ENCODE results near the gene SYNE2. TPM values are rescaled to one million over a fixed set of nuclear protein-coding genes. Genes with fewer than 3 reads are reported as not detected.
"Not testable (repeated sequence)": the region's sequence is repeated elsewhere in the genome, so short reads cannot be mapped to it uniquely, and the experiment has no call there.

SYNE2 gene
- polyA plus RNA-seq, 1 donor: 50.5 TPM

- DNase-seq: no peak
- peaks cover 64% of the 10 kb centered on the region for H3K36me3 ChIP-seq (ENCODE audit: control insufficient read depth, insufficient read depth, low read length)
- no peaks in the 10 kb centered on the region for H3K4me1 ChIP-seq (ENCODE audit: control insufficient read depth, insufficient read depth, low read length)
- H3K4me3 ChIP-seq (ENCODE audit: low read length): no peak overlapping the region
- H3K9me3 ChIP-seq (ENCODE audit: control insufficient read depth, low read depth, low read length): no peaks in the 10 kb centered on the region
- no peaks in the 10 kb centered on the region for H3K27me3 ChIP-seq (ENCODE audit: control insufficient read depth, insufficient read depth, low read length)
- no peak overlapping the region for H3K27ac ChIP-seq (ENCODE audit: low read length)
- no CpG with 5 or more reads among the region's 9 CpGs for WGBS (ENCODE audit: insufficient coverage, low lambda C conversion rate)
Measured at GRCh38 chr14:64137657-64138290, 285.0 kb downstream of the SYNE2 start.

DNA sequence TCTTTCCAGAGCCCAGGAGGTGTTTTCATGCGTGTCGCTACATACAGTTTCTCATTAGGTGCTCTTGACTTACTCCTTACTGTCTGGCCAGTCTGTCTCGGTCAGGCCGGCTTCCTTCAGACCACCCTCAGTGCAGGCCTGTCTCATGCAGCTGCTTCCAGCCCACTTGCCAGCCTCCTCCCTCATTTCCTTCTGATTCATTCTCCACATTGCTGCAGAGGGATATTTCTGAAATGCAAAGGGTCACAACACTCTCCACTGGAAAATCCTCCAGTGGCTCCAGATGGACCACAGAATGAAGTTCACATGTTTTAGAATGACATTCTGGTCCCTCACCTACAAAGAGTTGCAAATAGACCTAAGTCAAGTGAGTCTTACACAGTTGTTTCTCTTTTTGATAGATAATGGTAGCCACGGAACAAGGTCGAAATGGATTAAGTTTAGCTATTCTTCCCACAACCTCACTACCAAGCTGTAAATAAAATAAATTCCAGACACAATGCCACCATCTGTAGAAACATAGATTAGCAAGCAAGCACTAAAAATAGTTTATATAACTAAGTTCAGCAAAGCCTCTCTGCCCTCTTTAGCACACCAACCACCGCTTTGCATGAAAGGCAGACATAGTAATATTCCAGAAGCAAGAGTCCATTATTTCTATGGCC lies 294.5 kb downstream of the SYNE2 start:
- Histone ChIP-seq H3K4me1 (ENCODE audit: control insufficient read depth, insufficient read depth, low read length) (no peaks in the 10 kb centered on the region), H3K27ac (ENCODE audit: low read length) (no peak overlapping the region), H3K4me3 (ENCODE audit: low read length) (no peak overlapping the region), H3K27me3 (ENCODE audit: control insufficient read depth, insufficient read depth, low read length) (no peaks in the 10 kb centered on the region), H3K9me3 (ENCODE audit: control insufficient read depth, low read depth, low read length) (no peaks in the 10 kb centered on the region), H3K36me3 (ENCODE audit: control insufficient read depth, insufficient read depth, low read length) (peaks cover 52% of the 10 kb centered on the region)
- no CpG with 5 or more reads among the region's 7 CpGs for WGBS (ENCODE audit: insufficient coverage, low lambda C conversion rate)
- no peak for DNase-seq

DNA sequence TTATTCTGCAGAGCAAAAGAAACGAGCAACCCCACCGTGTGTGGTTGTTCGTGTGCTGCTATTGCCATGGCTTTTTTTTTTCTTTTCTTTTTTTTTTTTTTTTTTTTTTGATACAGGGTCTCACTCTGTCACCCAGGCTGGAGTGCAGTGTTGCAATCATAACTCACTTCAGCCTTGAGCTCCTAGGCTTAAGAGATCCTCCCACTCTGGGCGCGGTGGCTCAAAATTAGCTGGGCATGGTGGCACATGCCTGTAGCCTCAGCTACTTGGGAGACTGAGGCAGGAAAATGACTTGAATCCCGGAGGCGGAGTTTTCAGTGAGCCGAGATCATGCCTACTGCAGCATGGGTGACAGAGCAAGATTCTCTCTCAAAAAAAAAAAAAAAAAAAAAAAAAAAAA lies 297.1 kb downstream of the SYNE2 start:
- peaks cover 45% of the 10 kb centered on the region for H3K36me3 ChIP-seq (ENCODE audit: control insufficient read depth, insufficient read depth, low read length)

GRCh38 chr14:64158608-64159007 lies 305.8 kb downstream of the SYNE2 start:
- no peak for DNase-seq
- Histone ChIP-seq H3K9me3 (ENCODE audit: control insufficient read depth, low read depth, low read length) (no peaks in the 10 kb centered on the region), H3K36me3 (ENCODE audit: control insufficient read depth, insufficient read depth, low read length) (peaks cover 51% of the 10 kb centered on the region), H3K27me3 (ENCODE audit: control insufficient read depth, insufficient read depth, low read length) (no peaks in the 10 kb centered on the region), H3K4me3 (ENCODE audit: low read length) (no peak overlapping the region), H3K27ac (ENCODE audit: low read length) (no peak overlapping the region), H3K4me1 (ENCODE audit: control insufficient read depth, insufficient read depth, low read length) (no peaks in the 10 kb centered on the region)
- WGBS (ENCODE audit: insufficient coverage, low lambda C conversion rate): 100% methylated on average over 1 of the region's 2 CpGs

More for the DNA sequence above, 297.1 kb downstream of the SYNE2 start:
- DNase-seq: no peak
- WGBS (ENCODE audit: insufficient coverage, low lambda C conversion rate): no CpG with 5 or more reads among the region's 8 CpGs
- no peaks in the 10 kb centered on the region for H3K4me1 ChIP-seq (ENCODE audit: control insufficient read depth, insufficient read depth, low read length)
- H3K27ac ChIP-seq (ENCODE audit: low read length): no peak overlapping the region
- H3K4me3 ChIP-seq (ENCODE audit: low read length): no peak overlapping the region
- H3K27me3 ChIP-seq (ENCODE audit: control insufficient read depth, insufficient read depth, low read length): no peaks in the 10 kb centered on the region
- no peaks in the 10 kb centered on the region for H3K9me3 ChIP-seq (ENCODE audit: control insufficient read depth, low read depth, low read length)

- Histone ChIP-seq H3K9me3 (ENCODE audit: control insufficient read depth, low read depth, low read length) (no peaks in the 10 kb centered on the region), H3K27ac (ENCODE audit: low read length) (no peak overlapping the region), H3K36me3 (ENCODE audit: control insufficient read depth, insufficient read depth, low read length) (peaks cover 54% of the 10 kb centered on the region), H3K4me1 (ENCODE audit: control insufficient read depth, insufficient read depth, low read length) (no peaks in the 10 kb centered on the region), H3K27me3 (ENCODE audit: control insufficient read depth, insufficient read depth, low read length) (no peaks in the 10 kb centered on the region), H3K4me3 (ENCODE audit: low read length) (no peak overlapping the region)
- DNase-seq: no peak
- no CpG with 5 or more reads among the region's 3 CpGs for WGBS (ENCODE audit: insufficient coverage, low lambda C conversion rate)
Measured at GRCh38 chr14:64159588-64159987, 306.8 kb downstream of the SYNE2 start.

- H3K4me1 ChIP-seq (ENCODE audit: control insufficient read depth, insufficient read depth, low read length): no peaks in the 10 kb centered on the region
- H3K27me3 ChIP-seq (ENCODE audit: control insufficient read depth, insufficient read depth, low read length): no peaks in the 10 kb centered on the region
- no peak overlapping the region for H3K4me3 ChIP-seq (ENCODE audit: low read length)
- DNase-seq: no peak
- H3K9me3 ChIP-seq (ENCODE audit: control insufficient read depth, low read depth, low read length): no peaks in the 10 kb centered on the region
- WGBS (ENCODE audit: insufficient coverage, low lambda C conversion rate): 100% methylated on average over 1 of the region's 8 CpGs
- H3K27ac ChIP-seq (ENCODE audit: low read length): no peak overlapping the region
- peaks cover 60% of the 10 kb centered on the region for H3K36me3 ChIP-seq (ENCODE audit: control insufficient read depth, insufficient read depth, low read length)
Measured at GRCh38 chr14:64170181-64170580, 317.4 kb downstream of the SYNE2 start.

DNA sequence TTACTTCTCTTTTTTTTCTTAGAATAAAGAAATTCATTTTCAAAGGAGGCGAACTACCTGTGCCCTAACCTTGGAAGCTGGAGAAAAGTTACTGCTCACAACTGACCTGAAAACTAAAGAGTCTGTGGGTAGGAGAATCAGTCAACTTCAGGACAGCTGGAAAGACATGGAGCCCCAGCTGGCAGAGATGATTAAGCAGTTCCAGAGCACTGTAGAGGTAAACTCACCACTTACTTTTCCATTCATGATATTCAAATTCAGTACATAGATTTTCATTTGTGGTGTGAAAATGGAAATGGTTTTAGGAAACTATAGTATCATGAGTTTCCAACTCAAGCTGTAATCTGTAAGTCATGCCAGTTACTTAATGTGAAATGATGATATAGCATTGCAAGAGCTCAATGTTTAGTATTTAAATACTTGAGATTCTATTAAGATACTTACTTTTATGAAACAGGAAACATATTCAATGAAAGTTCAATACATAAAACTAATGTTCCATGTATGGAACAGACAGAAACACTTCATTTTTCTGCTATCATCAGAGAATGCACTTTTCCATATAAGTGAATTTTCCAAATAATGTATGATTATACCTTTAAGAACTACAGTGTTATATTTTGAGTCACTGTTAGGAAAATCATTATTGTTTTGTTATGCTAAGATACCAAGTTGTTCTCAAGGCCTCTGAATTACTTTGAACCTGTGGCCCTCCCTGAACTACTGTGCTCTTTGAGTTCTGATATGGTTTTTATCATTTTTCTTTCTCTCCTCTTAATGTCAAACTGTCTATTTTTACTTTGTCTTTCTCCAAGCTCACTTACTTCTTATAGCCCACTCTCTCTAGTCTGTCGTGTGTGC lies 322.3 kb downstream of the SYNE2 start:
- no peak overlapping the region for H3K27ac ChIP-seq (ENCODE audit: low read length)
- no peaks in the 10 kb centered on the region for H3K27me3 ChIP-seq (ENCODE audit: control insufficient read depth, insufficient read depth, low read length)
- DNase-seq: no peak
- H3K4me1 ChIP-seq (ENCODE audit: control insufficient read depth, insufficient read depth, low read length): no peaks in the 10 kb centered on the region
- peaks cover 46% of the 10 kb centered on the region for H3K36me3 ChIP-seq (ENCODE audit: control insufficient read depth, insufficient read depth, low read length)
- no peak overlapping the region for H3K4me3 ChIP-seq (ENCODE audit: low read length)
- no CpG with 5 or more reads among the region's 2 CpGs for WGBS (ENCODE audit: insufficient coverage, low lambda C conversion rate)
- H3K9me3 ChIP-seq (ENCODE audit: control insufficient read depth, low read depth, low read length): no peaks in the 10 kb centered on the region

- Histone ChIP-seq H3K4me1 (ENCODE audit: control insufficient read depth, insufficient read depth, low read length) (no peaks in the 10 kb centered on the region), H3K4me3 (ENCODE audit: low read length) (no peak overlapping the region), H3K27ac (ENCODE audit: low read length) (no peak overlapping the region), H3K27me3 (ENCODE audit: control insufficient read depth, insufficient read depth, low read length) (no peaks in the 10 kb centered on the region), H3K9me3 (ENCODE audit: control insufficient read depth, low read depth, low read length) (no peaks in the 10 kb centered on the region), H3K36me3 (ENCODE audit: control insufficient read depth, insufficient read depth, low read length) (peaks cover 40% of the 10 kb centered on the region)
- no peak for DNase-seq
- 100% methylated on average over 1 of the region's 2 CpGs for WGBS (ENCODE audit: insufficient coverage, low lambda C conversion rate)
Measured at GRCh38 chr14:64176330-64176729, 323.5 kb downstream of the SYNE2 start.

GRCh38 chr14:64178814-64179213 lies 326.0 kb downstream of the SYNE2 start:
- no peak overlapping the region for H3K27ac ChIP-seq (ENCODE audit: low read length)
- no peaks in the 10 kb centered on the region for H3K27me3 ChIP-seq (ENCODE audit: control insufficient read depth, insufficient read depth, low read length)
- H3K36me3 ChIP-seq (ENCODE audit: control insufficient read depth, insufficient read depth, low read length): peaks cover 35% of the 10 kb centered on the region
- no peaks in the 10 kb centered on the region for H3K4me1 ChIP-seq (ENCODE audit: control insufficient read depth, insufficient read depth, low read length)
- H3K4me3 ChIP-seq (ENCODE audit: low read length): no peak overlapping the region
- DNase-seq: no peak
- no CpG with 5 or more reads among the region's 3 CpGs for WGBS (ENCODE audit: insufficient coverage, low lambda C conversion rate)
- H3K9me3 ChIP-seq (ENCODE audit: control insufficient read depth, low read depth, low read length): peaks cover 7% of the 10 kb centered on the region

GRCh38 chr14:64182908-64183307 lies 330.1 kb downstream of the SYNE2 start:
- H3K36me3 ChIP-seq (ENCODE audit: control insufficient read depth, insufficient read depth, low read length): peaks cover 30% of the 10 kb centered on the region
- not testable (repeated sequence) for H3K4me3 ChIP-seq (ENCODE audit: low read length); H3K4me1 ChIP-seq (ENCODE audit: control insufficient read depth, insufficient read depth, low read length); H3K27ac ChIP-seq (ENCODE audit: low read length); H3K9me3 ChIP-seq (ENCODE audit: control insufficient read depth, low read depth, low read length); DNase-seq; H3K27me3 ChIP-seq (ENCODE audit: control insufficient read depth, insufficient read depth, low read length)
- WGBS (ENCODE audit: insufficient coverage, low lambda C conversion rate): no CpG with 5 or more reads among the region's 40 CpGs
